GM19351 (cell line): ENCODE results near the gene XPA.

Experiments used
- ATAC-seq: cut with Tn5 transposase; IDR thresholded peaks from one replicate; pipeline ENCODE4 v1.9.1; 2021; ENCODE audit warnings: mild to moderate bottlenecking, moderate library complexity; ENCODE audit not compliant: unreplicated experiment

The XPA gene

GRCh38 chr9:97659771-97660170 is 37.4 kb downstream of the XPA start:
- no peak for ATAC-seq

DNA sequence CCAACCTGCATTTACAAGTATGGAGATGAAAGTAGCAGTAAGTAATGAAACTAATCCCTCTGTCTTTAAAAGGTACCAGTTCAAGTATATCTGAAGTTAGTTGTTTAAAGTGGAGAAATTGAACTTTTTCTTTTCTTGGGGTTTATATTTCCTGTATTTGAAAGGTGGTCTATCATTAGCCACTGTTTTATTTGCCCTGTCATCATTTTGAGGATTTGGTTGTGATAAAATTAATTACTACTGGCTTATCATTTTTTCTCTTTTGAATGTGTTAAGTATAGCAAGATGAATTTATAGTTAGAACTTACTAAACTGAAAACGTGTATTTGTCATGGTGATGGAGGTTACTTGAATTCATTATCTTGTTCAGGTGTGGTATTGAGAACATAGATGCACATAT is 38.4 kb downstream of the XPA start:
- ATAC-seq, result no peak

GRCh38 chr9:97651646-97652045 is 45.5 kb downstream of the XPA start:
- ATAC-seq, result no peak

GRCh38 chr9:97647996-97648395 is 49.1 kb downstream of the XPA start:
- ATAC-seq, result no peak

DNA sequence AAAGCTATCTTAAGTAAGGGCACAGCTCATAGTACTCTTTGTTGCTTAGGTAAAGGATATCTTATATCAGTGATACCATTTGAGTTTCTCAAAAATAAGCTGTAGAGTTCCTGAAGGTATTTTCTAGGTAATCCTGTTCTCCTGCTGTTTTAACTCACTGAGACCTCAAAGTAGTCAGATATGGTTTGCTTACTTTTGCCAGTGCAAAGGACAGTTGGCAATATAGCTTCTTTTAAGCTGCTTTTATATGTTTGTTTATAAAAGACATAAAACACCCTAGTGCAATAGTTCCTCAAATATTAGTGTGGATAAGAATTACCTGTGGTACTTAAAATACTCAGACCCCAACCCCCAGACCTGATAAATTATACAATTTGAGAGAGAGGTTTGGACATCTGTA is 51.4 kb downstream of the XPA start:
- ATAC-seq, result no peak

- no peak for ATAC-seq
These were observed 56.8 kb downstream of the XPA start for GRCh38 chr9:97640325-97640724.

- no peak for ATAC-seq
These were observed 58.5 kb downstream of the XPA start for GRCh38 chr9:97638666-97639065.

DNA sequence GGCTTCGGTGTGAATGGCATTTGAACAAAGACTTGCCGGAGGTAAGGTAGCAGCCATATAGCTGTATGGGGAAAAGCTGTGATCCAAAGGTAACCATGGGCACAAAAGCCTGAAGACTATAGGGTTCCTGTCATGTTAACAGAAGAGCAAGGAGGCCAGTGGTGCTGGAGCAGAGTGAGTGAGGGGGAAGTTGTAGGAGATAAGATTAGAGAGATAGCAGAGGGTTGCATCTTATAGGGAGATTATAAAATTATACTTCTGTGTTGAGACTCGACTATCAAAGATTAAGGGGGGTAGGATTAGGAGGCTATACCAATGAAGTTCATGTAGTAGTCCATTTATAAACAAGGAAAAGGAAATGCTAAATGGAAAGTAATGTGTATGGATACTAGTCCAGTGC is 60.2 kb downstream of the XPA start:
- ATAC-seq, result no peak

GRCh38 chr9:97635026-97635425 is 62.1 kb downstream of the XPA start:
- ATAC-seq, result no peak

DNA sequence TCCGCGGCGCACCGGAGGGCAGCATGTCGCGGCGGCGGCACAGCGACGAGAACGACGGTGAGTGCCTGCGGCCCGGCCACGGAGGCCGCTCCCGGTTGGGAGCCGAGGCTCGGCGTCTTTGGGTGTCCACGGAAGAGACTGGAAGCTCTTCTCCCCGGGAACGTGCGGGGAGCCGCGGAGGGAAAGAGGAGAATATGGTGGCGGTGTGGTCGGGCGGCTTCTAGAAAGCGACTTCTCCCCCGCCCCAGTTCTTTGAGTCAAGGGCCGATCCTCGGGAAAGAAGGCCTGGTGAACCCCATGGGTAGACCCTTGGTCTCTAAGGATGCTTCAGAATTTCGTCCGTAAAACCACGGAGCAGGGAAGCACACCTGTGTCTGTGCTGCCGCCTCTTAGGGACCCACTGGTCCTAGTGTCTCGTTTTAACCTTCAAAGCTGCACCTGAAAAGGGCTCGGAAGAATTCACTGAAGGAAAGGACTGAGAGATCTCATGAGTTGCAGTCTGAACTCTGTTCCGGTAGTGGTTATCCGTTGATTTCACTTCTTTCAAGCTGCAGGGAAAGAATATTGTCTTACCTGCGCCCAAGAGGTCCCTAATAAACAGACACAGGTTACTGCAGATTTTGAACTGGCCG is 63.2 kb downstream of the XPA start:
- ATAC-seq, result no peak

- peak; percentile 80 for ATAC-seq
These were observed 63.9 kb downstream of the XPA start, which contains the start of the genes NCBP1 and TSTD2 for GRCh38 chr9:97632985-97633858. TSS of gene NCBP1 (plus strand) at chr9:97633821. CDS start at chr9:97633882, 61 bp downstream. TSS of gene TSTD2 (minus strand) at chr9:97633368. CDS start at chr9:97627562, 5,806 bp downstream.

GRCh38 chr9:97632248-97632984 is 64.7 kb downstream of the XPA start:
- ATAC-seq, result peak; percentile 10

DNA sequence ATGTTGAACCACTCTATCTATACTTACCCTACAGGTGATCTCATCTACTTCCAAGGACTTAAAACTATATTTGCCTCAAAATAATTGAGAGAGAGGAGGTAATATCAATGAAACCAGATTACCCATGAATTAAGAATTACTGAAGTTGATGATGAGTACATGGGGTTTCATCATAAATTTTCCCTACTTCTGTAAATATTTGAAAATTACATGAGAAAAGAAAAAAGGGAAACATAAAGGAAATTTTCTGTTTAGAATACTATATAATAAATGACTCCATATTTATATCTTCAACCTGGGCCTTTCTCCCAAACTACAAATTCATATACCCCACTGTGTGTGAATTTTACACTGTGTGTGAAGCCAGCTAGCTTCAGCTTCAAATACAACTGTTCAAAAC is 66.5 kb downstream of the XPA start:
- no peak for ATAC-seq

GRCh38 chr9:97629156-97629555 is 68.0 kb downstream of the XPA start:
- no peak for ATAC-seq

DNA sequence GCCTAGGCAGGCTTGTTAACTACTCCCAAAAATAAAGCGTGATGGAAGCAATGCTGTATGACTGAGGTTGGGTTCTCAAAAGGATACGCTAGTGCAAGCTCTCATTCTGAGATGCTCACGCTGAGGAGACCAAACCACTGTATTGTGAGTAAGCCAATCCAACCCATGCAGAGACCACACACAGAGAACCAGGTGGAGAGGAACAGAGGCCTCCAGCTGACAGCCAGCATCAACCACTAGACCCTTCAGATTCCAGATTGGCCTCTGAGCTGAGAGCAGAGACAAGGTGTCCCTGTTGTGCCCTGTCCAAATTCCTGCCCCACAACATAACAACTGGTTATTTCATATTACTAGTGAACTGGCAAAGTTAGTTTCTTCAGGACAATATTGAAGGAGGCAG is 68.5 kb downstream of the XPA start:
- no peak for ATAC-seq

GRCh38 chr9:97627624-97628023 is 69.5 kb downstream of the XPA start:
- ATAC-seq, result no peak

- no peak for ATAC-seq
These were observed 71.5 kb downstream of the XPA start for GRCh38 chr9:97625620-97626019.
